Measurements from ENCODE around the gene SMARCA2. TPM values are rescaled to one million over a fixed set of nuclear protein-coding genes. Genes with fewer than 3 reads are reported as not detected.
"Not testable (repeated sequence)": the region's sequence is repeated elsewhere in the genome, so short reads cannot be mapped to it uniquely, and the experiment has no call there.

Gene SMARCA2
- total RNA-seq, 1 donor: 84.0 TPM

DNA sequence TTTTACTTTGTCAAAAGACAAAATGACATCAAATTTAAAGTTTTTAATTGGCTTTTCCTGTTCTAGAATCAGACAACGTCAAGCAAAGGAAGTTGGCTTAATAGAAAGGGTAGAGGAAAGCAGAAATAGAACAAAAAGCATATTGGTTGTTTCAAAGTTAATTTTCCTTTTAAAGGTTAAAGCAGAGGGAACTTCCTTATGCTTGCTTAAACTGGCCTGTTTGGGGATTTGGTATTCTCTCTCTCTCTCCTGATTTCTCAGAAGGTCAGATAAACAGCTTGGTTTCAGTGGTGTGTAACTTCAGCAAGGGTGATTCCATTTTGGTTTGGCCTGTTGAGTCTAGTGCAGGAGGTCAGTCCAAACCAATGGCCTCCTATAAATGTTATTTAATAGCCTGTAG is 127.1 kb downstream of the SMARCA2 start:
- no peak overlapping the region for H3K4me3 ChIP-seq (ENCODE audit: low read depth, low read length)
- no peak for DNase-seq (ENCODE audit: low read depth)
- TF ChIP-seq, protein P1, sequence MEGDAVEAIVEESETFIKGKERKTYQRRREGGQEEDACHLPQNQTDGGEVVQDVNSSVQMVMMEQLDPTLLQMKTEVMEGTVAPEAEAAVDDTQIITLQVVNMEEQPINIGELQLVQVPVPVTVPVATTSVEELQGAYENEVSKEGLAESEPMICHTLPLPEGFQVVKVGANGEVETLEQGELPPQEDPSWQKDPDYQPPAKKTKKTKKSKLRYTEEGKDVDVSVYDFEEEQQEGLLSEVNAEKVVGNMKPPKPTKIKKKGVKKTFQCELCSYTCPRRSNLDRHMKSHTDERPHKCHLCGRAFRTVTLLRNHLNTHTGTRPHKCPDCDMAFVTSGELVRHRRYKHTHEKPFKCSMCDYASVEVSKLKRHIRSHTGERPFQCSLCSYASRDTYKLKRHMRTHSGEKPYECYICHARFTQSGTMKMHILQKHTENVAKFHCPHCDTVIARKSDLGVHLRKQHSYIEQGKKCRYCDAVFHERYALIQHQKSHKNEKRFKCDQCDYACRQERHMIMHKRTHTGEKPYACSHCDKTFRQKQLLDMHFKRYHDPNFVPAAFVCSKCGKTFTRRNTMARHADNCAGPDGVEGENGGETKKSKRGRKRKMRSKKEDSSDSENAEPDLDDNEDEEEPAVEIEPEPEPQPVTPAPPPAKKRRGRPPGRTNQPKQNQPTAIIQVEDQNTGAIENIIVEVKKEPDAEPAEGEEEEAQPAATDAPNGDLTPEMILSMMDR (IDR thresholded peaks at IDR 0.05; ENCODE audit: insufficient read depth, low read length): no peak

DNA sequence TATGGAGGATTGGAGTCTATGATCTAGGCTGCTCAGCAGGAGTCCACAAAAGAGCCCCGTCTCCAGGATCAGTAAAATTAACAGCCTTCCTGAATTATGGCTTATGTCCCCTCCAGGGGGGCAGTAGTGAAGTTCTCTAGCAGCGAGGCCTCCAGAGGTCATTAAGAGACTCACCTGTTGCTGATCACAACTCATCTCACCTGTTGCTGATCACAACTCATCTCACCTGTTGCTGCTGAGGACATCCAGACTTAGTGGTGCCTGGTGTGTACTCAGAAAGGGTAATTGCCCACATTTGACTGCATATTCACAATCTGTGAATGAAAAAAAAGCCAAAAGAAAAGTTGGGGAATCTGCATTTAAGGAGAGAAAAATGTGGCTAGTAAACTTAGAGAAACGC is 129.5 kb downstream of the SMARCA2 start:
- no peak for DNase-seq (ENCODE audit: low read depth)
- TF ChIP-seq, protein P1 (IDR thresholded peaks at IDR 0.05; ENCODE audit: insufficient read depth, low read length): no peak

DNA sequence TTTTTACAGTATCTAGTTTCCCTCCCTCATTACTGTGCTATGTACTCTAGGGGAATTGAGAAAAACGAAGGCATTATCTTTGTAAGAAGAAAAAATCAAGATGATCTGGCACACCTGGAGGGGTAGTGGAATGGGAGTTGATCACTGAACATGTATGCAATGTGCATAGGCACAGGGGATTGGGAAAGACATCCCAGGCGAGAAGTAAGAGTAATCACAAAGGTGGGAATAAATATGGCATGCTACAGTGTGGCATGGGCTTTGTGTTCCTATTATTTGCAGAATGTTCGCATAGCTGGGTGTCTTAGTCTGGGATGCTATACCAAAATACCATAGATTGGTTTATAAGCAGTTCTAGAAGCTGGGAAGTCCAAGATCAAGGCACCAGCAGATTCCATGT is 130.6 kb downstream of the SMARCA2 start:
- no peak for DNase-seq (ENCODE audit: low read depth)
- TF ChIP-seq, protein P1 (IDR thresholded peaks at IDR 0.05; ENCODE audit: insufficient read depth, low read length): no peak

More for the DNA sequence above, 129.5 kb downstream of the SMARCA2 start:
- no peak overlapping the region for H3K4me3 ChIP-seq (ENCODE audit: low read depth, low read length)

DNA sequence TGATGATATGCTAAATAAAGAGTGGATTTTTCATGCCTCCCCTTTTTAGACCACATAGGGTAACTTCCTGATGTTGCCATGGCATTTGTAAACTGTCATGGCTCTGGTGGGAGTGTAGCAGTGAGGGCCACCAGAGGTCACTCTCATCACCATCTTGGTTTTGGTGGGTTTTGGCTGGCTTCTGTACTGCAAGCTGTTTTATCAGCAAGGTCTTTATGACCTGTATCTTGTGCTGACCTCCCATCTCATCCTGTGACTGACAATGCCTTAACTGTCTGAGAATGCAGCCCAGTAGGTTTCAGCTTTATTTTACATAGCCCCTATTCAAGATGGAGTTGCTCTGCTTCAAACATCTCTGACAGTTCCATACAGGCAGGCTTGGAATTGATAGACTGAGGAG is 131.6 kb downstream of the SMARCA2 start:
- H3K4me3 ChIP-seq (ENCODE audit: low read depth, low read length); DNase-seq (ENCODE audit: low read depth): not testable (repeated sequence)

More for the DNA sequence above, 130.6 kb downstream of the SMARCA2 start:
- no peak overlapping the region for H3K4me3 ChIP-seq (ENCODE audit: low read depth, low read length)

DNA sequence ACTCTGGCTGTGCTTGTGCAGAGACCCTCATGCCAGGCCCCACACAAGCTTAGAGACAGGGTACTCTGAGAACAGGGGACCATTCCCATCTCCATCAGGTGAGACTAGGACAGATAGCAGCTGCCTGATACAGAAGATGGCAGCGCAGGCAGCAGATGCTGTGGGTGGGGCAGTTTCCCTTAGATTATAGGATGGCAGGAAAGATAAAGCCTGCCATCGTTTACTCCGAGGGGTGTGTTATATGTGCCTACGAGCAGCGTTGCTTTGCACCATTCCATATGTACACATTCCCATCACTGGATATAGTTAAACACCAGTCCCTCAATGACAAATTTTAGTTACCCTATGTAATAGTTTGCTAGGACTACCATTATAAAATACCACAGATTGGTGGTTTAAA is 135.2 kb downstream of the SMARCA2 start:
- no peak for DNase-seq (ENCODE audit: low read depth)
- no peak overlapping the region for H3K4me3 ChIP-seq (ENCODE audit: low read depth, low read length)
- TF ChIP-seq, protein P1 (IDR thresholded peaks at IDR 0.05; ENCODE audit: insufficient read depth, low read length): no peak

DNA sequence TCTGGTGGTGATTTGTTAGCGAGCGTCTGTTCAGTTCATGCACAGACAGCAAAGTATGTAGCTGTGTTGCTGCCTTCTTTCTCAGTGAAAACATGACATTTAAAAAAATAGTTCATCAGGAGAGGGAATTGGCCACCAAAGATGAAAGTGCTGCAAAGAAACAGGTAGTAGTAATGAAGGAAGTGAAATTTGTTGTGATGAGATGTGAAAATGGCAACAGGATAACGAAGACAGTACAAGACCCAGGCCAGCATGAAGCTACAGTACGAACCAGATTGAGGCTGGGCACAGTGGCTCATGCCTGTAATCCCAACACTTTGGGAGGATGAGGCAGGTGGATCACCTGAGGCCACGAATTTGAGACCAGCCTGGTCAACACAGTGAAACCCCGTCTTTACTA is 136.0 kb downstream of the SMARCA2 start:
- TF ChIP-seq, protein P1 (IDR thresholded peaks at IDR 0.05; ENCODE audit: insufficient read depth, low read length): no peak
- no peak overlapping the region for H3K4me3 ChIP-seq (ENCODE audit: low read depth, low read length)
- DNase-seq (ENCODE audit: low read depth): no peak

DNA sequence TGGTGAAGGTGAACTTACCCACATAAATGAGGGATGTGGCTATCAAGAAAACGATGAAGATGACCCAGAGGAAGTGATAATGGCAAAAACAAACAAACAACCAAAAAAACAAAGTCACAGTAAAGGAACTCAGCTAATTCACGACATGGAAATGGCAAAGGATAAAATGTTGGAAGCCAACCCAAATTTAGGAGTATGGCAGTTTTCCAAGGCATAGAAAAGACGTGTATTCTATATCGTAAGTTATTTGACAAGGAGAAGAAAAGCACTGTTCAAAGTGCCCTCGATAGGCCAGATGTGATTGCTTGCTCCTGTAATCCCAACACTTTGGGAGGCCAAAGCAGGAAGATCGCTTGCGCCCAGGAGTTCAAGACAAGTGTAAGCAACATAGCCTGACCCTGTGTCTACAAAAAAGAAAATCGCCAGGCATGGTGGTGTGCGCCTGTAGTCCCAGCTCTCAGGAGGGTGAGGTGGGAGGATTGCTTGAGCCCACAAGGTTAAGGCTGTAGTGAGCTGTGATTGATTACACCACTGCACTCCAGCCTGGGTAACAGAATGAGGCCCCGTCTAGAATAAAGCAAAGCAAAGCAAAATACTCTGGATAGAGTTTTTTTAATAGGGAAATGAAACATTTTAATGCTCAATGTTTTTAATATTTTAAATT is 138.0 kb downstream of the SMARCA2 start:
- TF ChIP-seq, protein P1 (IDR thresholded peaks at IDR 0.05; ENCODE audit: insufficient read depth, low read length): no peak
- H3K4me3 ChIP-seq (ENCODE audit: low read depth, low read length): no peak overlapping the region
- DNase-seq (ENCODE audit: low read depth): no peak
